Fibroblast of mammary gland (primary cell): ENCODE data around the gene SMC3.
A peak's percentile ranks its signal among the peaks of the same experiment; 100 is the strongest.

Experiments used
- DNase-seq: peaks from one replicate; pipeline ENCODE4 v3.0.0-alpha.2; 2010; ENCODE audit warnings: low read depth
- H3K4me3 ChIP-seq: 2 replicates; pipeline ENCODE4 v1.5.1; 2011; ENCODE audit warnings: low read depth, mild to moderate bottlenecking, low read length, moderate library complexity; ENCODE audit not compliant: control insufficient read depth
- CTCF ChIP-seq: conservative IDR thresholded peaks from 2 replicates; pipeline ENCODE4 v1.5.1; 2011; ENCODE audit warnings: low read depth, low read length, inconsistent platforms; ENCODE audit not compliant: control insufficient read depth, insufficient read depth

The SMC3 gene

DNA sequence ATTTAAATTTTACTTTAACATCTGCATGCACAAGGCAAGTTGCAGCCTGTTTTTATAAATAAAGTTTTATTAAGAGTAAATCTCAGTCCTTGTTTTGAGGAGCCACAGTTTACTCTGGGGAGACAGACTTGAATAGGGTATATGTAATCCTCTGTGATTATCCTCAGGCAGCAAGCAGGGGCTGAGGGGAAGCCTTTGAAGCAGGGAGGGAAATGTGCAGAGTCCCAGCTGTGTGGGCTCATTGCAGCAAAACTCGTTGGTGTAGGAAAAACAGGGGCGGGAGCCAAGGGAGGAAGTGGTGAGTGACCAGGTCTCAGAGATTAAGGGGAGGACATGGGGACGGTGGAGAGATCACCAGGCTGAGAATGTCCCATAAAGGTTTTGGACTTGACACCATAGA is 34.3 kb upstream of the SMC3 start:
- no peak for TF ChIP-seq CTCF

DNA sequence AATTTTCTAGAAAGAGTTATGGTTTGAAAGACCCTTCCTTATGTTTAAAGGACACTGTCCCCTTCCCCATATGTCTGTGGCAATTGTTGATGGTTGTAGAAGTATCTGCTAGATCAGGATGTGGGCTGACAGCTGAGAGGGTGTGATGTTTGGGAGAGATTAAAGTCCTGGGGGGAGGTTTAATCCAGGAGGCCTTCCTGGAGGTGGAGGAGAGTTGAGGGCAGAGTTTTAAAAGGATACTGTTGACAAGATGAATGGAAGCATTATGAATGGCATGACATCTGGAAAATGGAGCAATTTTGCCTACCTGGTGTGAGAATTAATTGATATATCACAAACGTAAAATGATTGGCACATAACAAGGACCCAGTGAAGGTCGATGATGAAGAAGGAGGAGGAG is 32.9 kb upstream of the SMC3 start:
- no peak for TF ChIP-seq CTCF
- H3K4me3 ChIP-seq, result no peak overlapping the region
- no peak for DNase-seq

More for the DNA sequence above, 34.3 kb upstream of the SMC3 start:
- no peak overlapping the region for H3K4me3 ChIP-seq
- no peak for DNase-seq

GRCh38 chr10:110535958-110536891 is 31.3 kb upstream of the SMC3 start:
- H3K4me3 ChIP-seq, result no peak overlapping the region
- TF ChIP-seq CTCF, result peak; percentile 35
- peak; percentile 92 for DNase-seq

DNA sequence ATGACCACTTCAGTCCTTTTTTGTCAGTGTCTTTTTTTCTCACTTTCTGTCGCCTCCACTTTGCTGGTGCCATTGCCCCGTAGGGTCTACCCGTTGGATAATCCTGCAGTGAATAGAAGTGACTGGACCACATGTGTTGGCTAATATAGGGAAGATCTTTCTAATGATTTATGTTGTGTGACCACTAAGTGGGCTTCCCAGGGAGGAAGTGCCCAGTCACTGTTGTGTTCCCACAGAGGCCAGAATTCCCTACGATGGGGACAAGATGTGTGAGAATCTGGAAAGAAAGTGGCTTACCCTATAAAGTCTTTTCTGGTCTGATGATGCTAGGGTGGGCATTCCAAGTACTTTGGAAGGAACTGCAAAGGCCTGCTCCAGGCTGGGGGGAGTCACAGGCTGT is 28.4 kb upstream of the SMC3 start:
- no peak for DNase-seq
- no peak for TF ChIP-seq CTCF

DNA sequence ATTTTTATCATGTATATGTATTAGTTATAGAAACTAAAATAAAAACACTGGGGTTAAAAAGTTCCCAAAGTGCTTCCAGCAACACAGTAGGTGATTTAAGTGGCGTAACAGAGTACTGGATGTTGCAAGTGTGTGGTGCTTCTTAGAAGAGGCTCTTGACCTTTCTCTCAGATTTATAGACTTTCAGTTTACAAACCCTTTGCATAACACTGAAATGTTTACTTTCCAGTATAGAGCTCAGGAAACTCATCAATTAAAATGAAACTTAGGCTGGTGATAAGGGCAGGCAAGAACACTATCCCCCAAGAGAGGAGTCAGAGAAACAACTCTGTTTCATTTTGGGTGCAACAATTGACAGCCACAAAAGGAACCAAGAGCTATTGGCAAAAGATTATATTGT is 27.5 kb upstream of the SMC3 start:
- DNase-seq, result no peak
- TF ChIP-seq CTCF, result no peak
- no peak overlapping the region for H3K4me3 ChIP-seq

More for the DNA sequence above, 28.4 kb upstream of the SMC3 start:
- H3K4me3 ChIP-seq, result no peak overlapping the region

DNA sequence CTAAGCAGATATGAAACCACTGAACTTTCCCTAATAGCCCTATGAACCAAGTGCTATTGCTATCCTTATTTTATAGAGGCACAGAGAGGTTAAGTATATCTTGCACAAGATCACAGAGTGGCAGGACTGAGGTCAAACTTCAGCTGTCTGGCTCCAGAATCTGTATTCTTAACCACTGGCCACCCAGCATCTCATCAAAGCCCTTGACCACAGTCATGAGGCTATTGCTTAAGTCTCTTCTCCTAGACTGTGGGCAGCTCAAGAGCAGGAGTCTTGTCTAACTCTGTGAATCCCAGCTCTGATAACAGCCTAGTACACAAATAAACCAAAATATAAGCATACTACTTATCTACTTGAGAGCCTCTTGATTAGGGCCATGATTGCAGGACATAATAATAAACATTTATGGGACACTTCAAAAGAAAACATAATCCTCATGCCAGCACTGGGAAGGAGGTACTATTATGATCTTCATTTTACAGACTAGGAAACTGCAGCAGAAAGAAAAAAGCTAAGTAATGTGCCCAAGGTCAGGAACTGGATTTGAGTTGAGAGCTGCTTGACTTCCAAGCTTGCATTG is 22.4 kb upstream of the SMC3 start:
- no peak for TF ChIP-seq CTCF
- H3K4me3 ChIP-seq, result no peak overlapping the region
- peak; percentile 59 for DNase-seq
